ENCODE results near the gene TIMM22. TPM values are rescaled to one million over a fixed set of nuclear protein-coding genes. Genes with fewer than 3 reads are reported as not detected.
"Not testable (repeated sequence)": the region's sequence is repeated elsewhere in the genome, so short reads cannot be mapped to it uniquely, and the experiment has no call there.

Gene TIMM22
- total and polyA plus RNA-seq, 2 donors (not counting 1 experiment from before 2014, with no cell fraction given), result 4.1 to 9.5 TPM

- TF ChIP-seq CTCF (IDR thresholded peaks at IDR 0.05) (no peak), EZH2 (IDR thresholded peaks at IDR 0.05; ENCODE audit: borderline replicate concordance, insufficient read depth, low read depth, low read length, poor library complexity, severe bottlenecking) (no peak)
- WGBS (ENCODE audit: insufficient coverage), result 97% methylated on average over 19 of the region's 19 CpGs
- no peak overlapping the region for H2AFZ ChIP-seq (ENCODE audit: insufficient read depth, low read depth, low read length, poor library complexity, severe bottlenecking)
- H4K20me1 ChIP-seq (ENCODE audit: control insufficient read depth, insufficient read depth, low read length, poor library complexity, severe bottlenecking), result peaks cover 66% of the 10 kb centered on the region
- no peak overlapping the region for H3K9ac ChIP-seq (ENCODE audit: low read length)
- H3K27ac ChIP-seq (ENCODE audit: low read length in 2 of 2), result no peak overlapping the region
- no peak overlapping the region for H3K4me2 ChIP-seq (replicated peaks; ENCODE audit: low read depth, low read length, poor library complexity, severe bottlenecking)
- no peak overlapping the region for H3K4me3 Mint-ChIP-seq
- ATAC-seq (ENCODE audit: low read depth), result no peak
- H3K4me1 ChIP-seq (ENCODE audit: control insufficient read depth in 2 of 2, insufficient read depth in 2 of 2, low read length in 2 of 2), result peaks cover 8 to 9% of the 10 kb centered on the region in 2 donors
- peaks cover 4% of the 10 kb centered on the region for H3K4me1 Mint-ChIP-seq
- no peaks in the 10 kb centered on the region for H3K27me3 Mint-ChIP-seq
- DNase-seq, result no peak
- no peaks in the 10 kb centered on the region for H3K27me3 ChIP-seq (replicated peaks in 1 of 4; ENCODE audit: control extremely low read depth in 1 of 4, control insufficient read depth in 3 of 4, insufficient read depth in 4 of 4, low read length in 3 of 4)
- H3K79me2 ChIP-seq (ENCODE audit: control insufficient read depth, insufficient read depth, low read length), result peaks cover 15% of the 10 kb centered on the region
- H3K27ac Mint-ChIP-seq, result no peak overlapping the region
- CTCF ChIA-PET, result no interaction called here
- H3K4me3 ChIP-seq (ENCODE audit: control extremely low read depth in 1 of 5, extremely low read depth in 1 of 5, insufficient read depth in 1 of 5, low read depth in 2 of 5, low read length in 4 of 5), result no peak overlapping the region
- peaks cover 2 to 23% of the 10 kb centered on the region in 2 experiments for H3K36me3 ChIP-seq (replicated peaks in 1 of 2; ENCODE audit: control extremely low read depth in 1 of 2, control insufficient read depth in 1 of 2, extremely low read depth in 1 of 2, insufficient read depth in 2 of 2, low read length in 1 of 2)
- no peaks in the 10 kb centered on the region for H3K9me3 Mint-ChIP-seq (ENCODE audit: insufficient read depth)
- POLR2A ChIA-PET, result no interaction called here
- intact Hi-C loops (cut with micrococcal nuclease), result no loop called here
- H3K9me3 ChIP-seq (ENCODE audit: control extremely low read depth in 1 of 3, control insufficient read depth in 2 of 3, insufficient read depth in 1 of 3, low read length in 2 of 3), result peaks cover 0 to 2% (median 0%) of the 10 kb centered on the region in 3 donors
Observed at GRCh38 chr17:1042486-1042885, 45.6 kb downstream of the TIMM22 start.

- DNase-seq (no peak), ATAC-seq (ENCODE audit: low read depth) (no peak)
- H3K27ac Mint-ChIP-seq, result no peak overlapping the region
- TF ChIP-seq CTCF (IDR thresholded peaks at IDR 0.05) (no peak), EZH2 (IDR thresholded peaks at IDR 0.05; ENCODE audit: borderline replicate concordance, insufficient read depth, low read depth, low read length, poor library complexity, severe bottlenecking) (no peak)
- Histone ChIP-seq H3K4me1 (ENCODE audit: control insufficient read depth in 2 of 2, insufficient read depth in 2 of 2, low read length in 2 of 2) (peaks cover 8 to 9% of the 10 kb centered on the region in 2 donors), H3K4me3 (ENCODE audit: control extremely low read depth in 1 of 5, extremely low read depth in 1 of 5, insufficient read depth in 1 of 5, low read depth in 2 of 5, low read length in 4 of 5) (no peak overlapping the region), H2AFZ (ENCODE audit: insufficient read depth, low read depth, low read length, poor library complexity, severe bottlenecking) (no peak overlapping the region), H3K27me3 (replicated peaks in 1 of 4; ENCODE audit: control extremely low read depth in 1 of 4, control insufficient read depth in 3 of 4, insufficient read depth in 4 of 4, low read length in 3 of 4) (no peaks in the 10 kb centered on the region), H3K27ac (ENCODE audit: low read length in 2 of 2) (no peak overlapping the region), H3K4me2 (replicated peaks; ENCODE audit: low read depth, low read length, poor library complexity, severe bottlenecking) (no peak overlapping the region), H3K36me3 (replicated peaks in 1 of 2; ENCODE audit: control extremely low read depth in 1 of 2, control insufficient read depth in 1 of 2, extremely low read depth in 1 of 2, insufficient read depth in 2 of 2, low read length in 1 of 2) (peaks cover 2 to 24% of the 10 kb centered on the region in 2 experiments), H4K20me1 (ENCODE audit: control insufficient read depth, insufficient read depth, low read length, poor library complexity, severe bottlenecking) (peaks cover 53% of the 10 kb centered on the region), H3K79me2 (ENCODE audit: control insufficient read depth, insufficient read depth, low read length) (peaks cover 15% of the 10 kb centered on the region), H3K9me3 (ENCODE audit: control extremely low read depth in 1 of 3, control insufficient read depth in 2 of 3, insufficient read depth in 1 of 3, low read length in 2 of 3) (peaks cover 0 to 2% (median 0%) of the 10 kb centered on the region in 3 donors), H3K9ac (ENCODE audit: low read length) (no peak overlapping the region)
- H3K27me3 Mint-ChIP-seq, result no peaks in the 10 kb centered on the region
- H3K4me1 Mint-ChIP-seq, result peaks cover 4% of the 10 kb centered on the region
- WGBS (ENCODE audit: insufficient coverage), result 81% methylated on average over 18 of the region's 21 CpGs
- intact Hi-C loops (cut with micrococcal nuclease), result no loop called here
- ChIA-PET CTCF (interaction anchor here (0.5 to 0.9 kb wide), 2 partner anchors 12 to 155 kb away, joined by 3 to 4 read pairs; no protein-coding TSS in a partner anchor), POLR2A (no interaction called here)
- no peaks in the 10 kb centered on the region for H3K9me3 Mint-ChIP-seq (ENCODE audit: insufficient read depth)
- H3K4me3 Mint-ChIP-seq, result no peak overlapping the region
Observed at GRCh38 chr17:1043601-1044251, 46.8 kb downstream of the TIMM22 start.

GRCh38 chr17:1044387-1045009 is 47.6 kb downstream of the TIMM22 start:
- H3K9me3 Mint-ChIP-seq (ENCODE audit: insufficient read depth); H3K9me3 ChIP-seq (ENCODE audit: control extremely low read depth in 1 of 3, control insufficient read depth in 2 of 3, insufficient read depth in 1 of 3, low read length in 2 of 3); H3K27ac ChIP-seq (ENCODE audit: low read length in 2 of 2); H3K27me3 ChIP-seq (replicated peaks in 1 of 4; ENCODE audit: control extremely low read depth in 1 of 4, control insufficient read depth in 3 of 4, insufficient read depth in 4 of 4, low read length in 3 of 4); H3K4me2 ChIP-seq (replicated peaks; ENCODE audit: low read depth, low read length, poor library complexity, severe bottlenecking); H3K27me3 Mint-ChIP-seq; POLR2A ChIA-PET; H2AFZ ChIP-seq (ENCODE audit: insufficient read depth, low read depth, low read length, poor library complexity, severe bottlenecking); intact Hi-C loops (cut with micrococcal nuclease); DNase-seq; H3K27ac Mint-ChIP-seq; H3K4me1 Mint-ChIP-seq; H3K4me3 ChIP-seq (ENCODE audit: control extremely low read depth in 1 of 5, extremely low read depth in 1 of 5, insufficient read depth in 1 of 5, low read depth in 2 of 5, low read length in 4 of 5); ATAC-seq (ENCODE audit: low read depth); H3K4me3 Mint-ChIP-seq; H3K9ac ChIP-seq (ENCODE audit: low read length); H3K4me1 ChIP-seq (ENCODE audit: control insufficient read depth in 2 of 2, insufficient read depth in 2 of 2, low read length in 2 of 2): not testable (repeated sequence)
- CTCF ChIA-PET, result interaction anchor here (0.5 kb wide), 1 partner anchor 156 kb away, joined by 4 read pairs; no protein-coding TSS in a partner anchor
- 95% methylated on average over 11 of the region's 13 CpGs for WGBS (ENCODE audit: insufficient coverage)
- Histone ChIP-seq H4K20me1 (ENCODE audit: control insufficient read depth, insufficient read depth, low read length, poor library complexity, severe bottlenecking) (peaks cover 45% of the 10 kb centered on the region), H3K36me3 (replicated peaks in 1 of 2; ENCODE audit: control extremely low read depth in 1 of 2, control insufficient read depth in 1 of 2, extremely low read depth in 1 of 2, insufficient read depth in 2 of 2, low read length in 1 of 2) (peaks cover 2 to 21% of the 10 kb centered on the region in 2 experiments), H3K79me2 (ENCODE audit: control insufficient read depth, insufficient read depth, low read length) (peaks cover 16% of the 10 kb centered on the region)
